Astrocyte (in vitro differentiated cells and primary cell): Measurements from ENCODE around the gene KRTAP5-6. TPM values are rescaled to one million over a fixed set of nuclear protein-coding genes. Genes with fewer than 3 reads are reported as not detected.

ENCODE experiments used
- DNase-seq: peaks from one replicate; pipeline ENCODE4 v3.0.0-alpha.2; 2010; ENCODE audit warnings: low read depth
- FAIRE-seq: peaks from 2 replicates; lab custom pipeline; 2011; peaks lifted over from hg19 to GRCh38; lab: Jason Lieb, UNC
- H2AFZ ChIP-seq: 2 replicates; pipeline ENCODE4 v1.6.0; 2012; ENCODE audit warnings: low read depth, low read length, inconsistent platforms
- H3K27ac ChIP-seq: 2 replicates; pipeline ENCODE4 v1.5.1; 2011; ENCODE audit warnings: low read depth, low read length, inconsistent platforms
- H3K27me3 ChIP-seq: 2 replicates; pipeline ENCODE4 v1.6.0; 2011; ENCODE audit warnings: low read length, inconsistent platforms; ENCODE audit not compliant: insufficient read depth
- H3K36me3 ChIP-seq: 2 replicates; pipeline ENCODE4 v1.5.1; 2011; ENCODE audit warnings: low read length, inconsistent platforms; ENCODE audit not compliant: insufficient read depth
- H3K4me1 ChIP-seq: 2 replicates; pipeline ENCODE4 v1.5.1; 2011; ENCODE audit warnings: low read length, inconsistent platforms; ENCODE audit not compliant: insufficient read depth
- H3K4me2 ChIP-seq: 2 replicates; pipeline ENCODE4 v1.6.0; 2012; ENCODE audit warnings: low read length, inconsistent platforms
- H3K4me3 ChIP-seq: 2 replicates; pipeline ENCODE4 v1.5.1; 2011; ENCODE audit warnings: low read depth, mild to moderate bottlenecking, low read length, inconsistent platforms; ENCODE audit not compliant: insufficient read depth
- H3K79me2 ChIP-seq: 2 replicates; pipeline ENCODE4 v1.6.0; 2012; ENCODE audit warnings: mild to moderate bottlenecking, low read length, inconsistent platforms; ENCODE audit not compliant: insufficient read depth
- H3K9ac ChIP-seq: 2 replicates; pipeline ENCODE4 v1.6.0; 2012; ENCODE audit warnings: mild to moderate bottlenecking, low read length, inconsistent platforms
- H3K9me3 ChIP-seq: 2 replicates; pipeline ENCODE4 v1.5.1; 2012; ENCODE audit warnings: low read depth, mild to moderate bottlenecking, low read length, inconsistent platforms; ENCODE audit not compliant: insufficient read depth
- H4K20me1 ChIP-seq: 2 replicates; pipeline ENCODE4 v1.6.0; 2012; ENCODE audit warnings: low read length, inconsistent platforms; ENCODE audit not compliant: insufficient read depth
- H3K27ac Mint-ChIP-seq: one replicate; pipeline ENCODE4 v1.8.0; 2021; ENCODE audit warnings: mild to moderate bottlenecking, mixed read lengths; ENCODE audit not compliant: unreplicated experiment
- H3K27me3 Mint-ChIP-seq: one replicate; pipeline ENCODE4 v1.8.0; 2021; ENCODE audit warnings: low read depth, mixed read lengths; ENCODE audit not compliant: unreplicated experiment
- H3K36me3 Mint-ChIP-seq: one replicate; pipeline ENCODE4 v1.8.0; 2021; ENCODE audit warnings: low read depth, mixed read lengths; ENCODE audit not compliant: unreplicated experiment
- H3K4me1 Mint-ChIP-seq: one replicate; pipeline ENCODE4 v1.8.0; 2021; ENCODE audit warnings: low read depth, mixed read lengths; ENCODE audit not compliant: unreplicated experiment
- H3K4me3 Mint-ChIP-seq: one replicate; pipeline ENCODE4 v1.8.0; 2021; ENCODE audit warnings: mild to moderate bottlenecking, moderate library complexity, mixed read lengths; ENCODE audit not compliant: unreplicated experiment
- H3K9me3 Mint-ChIP-seq: one replicate; pipeline ENCODE4 v1.8.0; 2021; ENCODE audit warnings: mild to moderate bottlenecking, mixed read lengths; ENCODE audit not compliant: unreplicated experiment
- CTCF ChIP-seq: IDR thresholded peaks from 2 replicates; pipeline ENCODE4 v1.5.1; 2011; ENCODE audit warnings: low read depth, mild to moderate bottlenecking, inconsistent platforms, low read length, moderate library complexity; ENCODE audit not compliant: insufficient read depth
- EZH2 ChIP-seq: IDR thresholded peaks from 2 replicates; pipeline ENCODE4 v1.6.1; 2012; ENCODE audit warnings: mild to moderate bottlenecking, low read length, inconsistent platforms; ENCODE audit not compliant: insufficient read depth
- total RNA-seq: library from RNA; stranded (reverse); gene quantifications from 2 replicates; pipeline ENCODE4 v1.2.1, GENCODE V29; 2021

The KRTAP5-6 gene
- total RNA-seq, 1 donor from 2014 or later, result not detected

- FAIRE-seq, result no peak
- peaks cover 3% of the 10 kb centered on the region for H3K27me3 ChIP-seq
- H3K4me1 Mint-ChIP-seq, result peaks cover 2% of the 10 kb centered on the region
Measured at GRCh38 chr11:1695548-1696108, 1.4 kb upstream of the KRTAP5-6 start.

GRCh38 chr11:1699771-1700170 is 2.8 kb downstream of the KRTAP5-6 start:
- Histone ChIP-seq H3K9ac (no peak overlapping the region), H3K27me3 (peaks cover 3% of the 10 kb centered on the region), H3K79me2 (no peaks in the 10 kb centered on the region), H2AFZ (no peak overlapping the region), H4K20me1 (no peaks in the 10 kb centered on the region), H3K9me3 (no peaks in the 10 kb centered on the region), H3K4me1 (peaks cover 4% of the 10 kb centered on the region), H3K4me2 (no peak overlapping the region), H3K4me3 (no peak overlapping the region), H3K27ac (no peak overlapping the region), H3K36me3 (no peaks in the 10 kb centered on the region)
- H3K27me3 Mint-ChIP-seq, result peaks cover 59% of the 10 kb centered on the region
- FAIRE-seq, result no peak
- H3K4me1 Mint-ChIP-seq, result no peaks in the 10 kb centered on the region
- peaks cover 29% of the 10 kb centered on the region for H3K9me3 Mint-ChIP-seq
- no peak overlapping the region for H3K27ac Mint-ChIP-seq
- DNase-seq, result no peak
- peaks cover 3% of the 10 kb centered on the region for H3K36me3 Mint-ChIP-seq
- no peak overlapping the region for H3K4me3 Mint-ChIP-seq
- no peak for TF ChIP-seq CTCF
- no peak for TF ChIP-seq EZH2

More at GRCh38 chr11:1695548-1696108, 1.4 kb upstream of the KRTAP5-6 start:
- no peaks in the 10 kb centered on the region for H3K36me3 ChIP-seq
- peaks cover 5% of the 10 kb centered on the region for H3K4me1 ChIP-seq
- H3K9ac ChIP-seq, result no peak overlapping the region
- no peaks in the 10 kb centered on the region for H4K20me1 ChIP-seq
- Mint-ChIP-seq H3K36me3 (peaks cover 3% of the 10 kb centered on the region), H3K9me3 (peaks cover 19% of the 10 kb centered on the region), H3K27me3 (peaks cover 64% of the 10 kb centered on the region), H3K4me3 (no peak overlapping the region), H3K27ac (no peak overlapping the region)
- no peak overlapping the region for H3K4me2 ChIP-seq
- H2AFZ ChIP-seq, result no peak overlapping the region
- H3K9me3 ChIP-seq, result no peaks in the 10 kb centered on the region
- TF ChIP-seq CTCF (no peak), EZH2 (no peak)
- H3K79me2 ChIP-seq, result no peaks in the 10 kb centered on the region
- no peak for DNase-seq
- H3K27ac ChIP-seq, result no peak overlapping the region
- H3K4me3 ChIP-seq, result no peak overlapping the region

- no peaks in the 10 kb centered on the region for H4K20me1 ChIP-seq
- Mint-ChIP-seq H3K9me3 (peaks cover 22% of the 10 kb centered on the region), H3K36me3 (no peaks in the 10 kb centered on the region), H3K27me3 (peaks cover 52% of the 10 kb centered on the region), H3K4me3 (no peak overlapping the region), H3K4me1 (peaks cover 7% of the 10 kb centered on the region), H3K27ac (no peak overlapping the region)
- TF ChIP-seq EZH2, result no peak
- H3K27ac ChIP-seq, result no peak overlapping the region
- no peak overlapping the region for H3K9ac ChIP-seq
- DNase-seq (no peak), FAIRE-seq (no peak)
- no peaks in the 10 kb centered on the region for H3K36me3 ChIP-seq
- H2AFZ ChIP-seq, result peak overlapping the region; percentile 16
- H3K9me3 ChIP-seq, result no peaks in the 10 kb centered on the region
- H3K4me1 ChIP-seq, result peaks cover 4% of the 10 kb centered on the region
- no peaks in the 10 kb centered on the region for H3K79me2 ChIP-seq
- H3K4me3 ChIP-seq, result no peak overlapping the region
- peaks cover 6% of the 10 kb centered on the region for H3K27me3 ChIP-seq
- no peak overlapping the region for H3K4me2 ChIP-seq
Measured at GRCh38 chr11:1701091-1701807, 4.3 kb downstream of the KRTAP5-6 start.
